Stimulated activated CD4-positive, alpha-beta T cell treated with anti-CD3 and anti-CD28 coated beads, Interleukin-1b, Interleukin-23, amount 100 ng/mL, for 4 hours (primary cell): Measurements from ENCODE around the gene MTFP1.
"Not testable (repeated sequence)": the region's sequence is repeated elsewhere in the genome, so short reads cannot be mapped to it uniquely, and the experiment has no call there.

Experiments used
- DNase-seq, 2 donors: peaks; one replicate each; pipeline ENCODE4 v3.0.0-alpha.2; 2020; ENCODE audit warnings: low read depth in 2 of 2

Gene MTFP1, protein sequence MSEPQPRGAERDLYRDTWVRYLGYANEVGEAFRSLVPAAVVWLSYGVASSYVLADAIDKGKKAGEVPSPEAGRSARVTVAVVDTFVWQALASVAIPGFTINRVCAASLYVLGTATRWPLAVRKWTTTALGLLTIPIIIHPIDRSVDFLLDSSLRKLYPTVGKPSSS

DNA sequence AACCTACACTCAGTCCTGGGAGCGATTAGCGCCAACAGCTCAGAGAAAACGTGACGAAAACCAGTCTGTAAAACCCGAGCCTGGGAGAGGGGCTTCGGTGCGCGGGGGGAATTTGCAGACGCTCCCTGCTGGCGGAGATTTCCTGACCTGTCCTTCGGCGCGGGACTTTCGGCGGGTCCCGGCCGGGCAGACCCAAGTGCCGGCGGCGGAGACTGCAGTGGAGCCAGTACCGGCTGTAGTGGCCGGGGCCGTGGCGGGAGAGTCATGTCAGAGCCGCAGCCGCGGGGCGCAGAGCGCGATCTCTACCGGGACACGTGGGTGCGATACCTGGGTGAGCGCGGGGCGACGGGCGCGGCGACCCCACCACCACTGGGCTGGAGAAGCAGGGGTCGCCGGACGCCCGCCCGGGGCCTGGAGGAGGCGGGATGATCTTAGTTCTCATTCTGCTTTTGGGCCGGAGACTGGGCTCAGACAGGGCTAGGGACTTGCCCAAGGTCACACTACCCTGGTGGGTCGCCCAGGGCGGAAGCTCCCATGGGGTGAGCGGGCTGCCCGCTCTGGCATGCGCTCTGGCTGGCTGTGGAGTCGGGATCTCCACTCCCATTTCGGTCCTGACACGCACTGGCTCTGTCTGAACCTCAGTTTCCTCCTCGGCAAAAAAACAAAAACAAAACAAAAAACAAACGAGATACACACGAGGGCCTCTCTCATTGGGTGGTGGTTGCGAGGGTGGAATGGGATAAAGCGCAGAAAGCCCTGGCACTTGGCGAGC is at the start of gene MTFP1:
Gene MTFP1 (plus strand): TSS at position 153 of the 772 bp plus-strand sequence. CDS start 112 bp downstream, at position 265.
- peak; percentile 27 to 42 for DNase-seq

- DNase-seq, result no peak
Measured at GRCh38 chr22:30380011-30380410, 45.6 kb upstream of the MTFP1 start.

- DNase-seq, result no peak
Measured at GRCh38 chr22:30381264-30381663, 44.3 kb upstream of the MTFP1 start.

GRCh38 chr22:30382340-30382739 is 43.2 kb upstream of the MTFP1 start:
- DNase-seq, result no peak

- no peak for DNase-seq
Measured at GRCh38 chr22:30383061-30383460, 42.5 kb upstream of the MTFP1 start.

DNA sequence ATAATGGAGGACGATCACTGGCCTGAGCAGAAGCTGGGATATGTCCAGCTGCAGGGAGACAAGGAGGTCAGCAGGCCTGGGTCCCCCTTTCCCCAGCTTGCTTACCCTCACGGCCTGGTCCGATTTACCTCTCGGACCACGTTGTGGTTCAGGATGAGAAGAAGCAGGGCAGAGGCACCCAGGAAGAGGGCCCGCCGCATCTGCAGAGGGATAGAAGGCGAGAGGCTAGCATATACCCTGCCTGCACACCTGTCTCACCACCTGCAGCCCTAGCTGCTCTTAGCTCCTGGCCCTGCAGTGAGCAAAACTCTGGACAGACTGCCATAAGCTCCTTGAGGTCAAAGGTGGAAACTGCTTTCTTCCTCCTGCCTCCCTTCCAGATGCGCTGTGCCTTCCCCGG is 39.6 kb upstream of the MTFP1 start:
- no peak for DNase-seq

DNA sequence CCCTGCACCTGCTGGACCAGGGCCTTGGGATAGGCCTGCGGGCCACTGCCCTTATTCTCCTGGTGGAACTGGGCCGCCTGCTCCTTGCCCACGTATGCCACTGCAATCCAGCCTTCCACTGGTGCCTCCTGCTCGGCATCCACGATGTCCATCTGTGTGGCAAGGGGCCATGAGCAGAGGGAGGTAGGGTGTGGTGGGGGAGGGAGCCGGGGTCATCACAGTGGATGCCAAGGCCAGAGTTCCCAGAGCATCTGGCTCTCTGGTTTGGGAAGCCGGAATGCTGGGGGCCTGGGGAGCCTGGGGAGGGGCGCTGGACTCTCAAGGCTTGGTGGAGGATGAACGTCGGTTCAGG is 39.0 kb upstream of the MTFP1 start:
- no peak for DNase-seq

GRCh38 chr22:30386960-30387827 is 38.4 kb upstream of the MTFP1 start, which contains the start of gene RNF215:
RNF215 (minus strand) TSS chr22:30387411; CDS start chr22:30387313, 98 bp downstream.
- peak; percentile 71 to 81 for DNase-seq

- DNase-seq, result peak; percentile 68 to 72
Measured at GRCh38 chr22:30390974-30391691, 34.4 kb upstream of the MTFP1 start.

GRCh38 chr22:30392661-30393321 is 32.8 kb upstream of the MTFP1 start:
- DNase-seq, result no peak

DNA sequence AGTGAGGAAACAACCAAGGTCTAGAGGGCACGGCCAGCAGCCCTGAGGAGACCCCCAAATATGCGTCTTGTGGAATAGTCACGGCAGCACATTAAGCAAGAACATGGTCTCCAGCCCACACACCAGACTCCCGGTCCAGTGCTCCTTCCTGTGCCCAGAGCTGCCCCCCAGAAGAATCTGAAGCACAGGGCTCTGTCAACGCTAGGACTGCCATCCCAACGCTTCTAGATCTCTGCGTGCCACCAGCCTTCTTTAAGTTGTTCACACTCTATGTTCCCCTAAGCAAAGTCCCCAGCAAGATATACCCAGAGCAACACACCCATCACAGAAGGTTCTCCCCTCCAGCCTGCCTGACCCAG is 32.3 kb upstream of the MTFP1 start:
- no peak for DNase-seq

DNA sequence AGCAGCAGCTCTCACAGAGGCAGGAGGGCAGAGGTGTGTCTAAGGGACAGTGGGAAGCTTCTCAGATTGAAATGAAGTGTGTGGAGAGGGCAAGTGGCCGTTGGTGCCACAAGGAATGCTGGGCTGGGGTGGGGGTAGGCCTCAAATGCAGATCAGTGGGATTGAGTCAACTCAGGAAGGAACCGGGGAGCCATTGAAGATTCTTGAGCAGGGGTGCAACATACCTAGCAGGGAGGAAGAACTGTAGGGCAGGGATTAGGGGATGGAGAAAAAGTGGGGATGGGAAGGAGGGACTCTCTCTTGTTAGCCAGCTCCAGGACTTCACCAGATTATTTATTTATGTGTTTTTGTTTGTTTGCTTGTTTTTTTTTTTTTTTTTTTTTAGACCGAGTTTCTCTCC is 31.7 kb upstream of the MTFP1 start:
- DNase-seq, result no peak

DNA sequence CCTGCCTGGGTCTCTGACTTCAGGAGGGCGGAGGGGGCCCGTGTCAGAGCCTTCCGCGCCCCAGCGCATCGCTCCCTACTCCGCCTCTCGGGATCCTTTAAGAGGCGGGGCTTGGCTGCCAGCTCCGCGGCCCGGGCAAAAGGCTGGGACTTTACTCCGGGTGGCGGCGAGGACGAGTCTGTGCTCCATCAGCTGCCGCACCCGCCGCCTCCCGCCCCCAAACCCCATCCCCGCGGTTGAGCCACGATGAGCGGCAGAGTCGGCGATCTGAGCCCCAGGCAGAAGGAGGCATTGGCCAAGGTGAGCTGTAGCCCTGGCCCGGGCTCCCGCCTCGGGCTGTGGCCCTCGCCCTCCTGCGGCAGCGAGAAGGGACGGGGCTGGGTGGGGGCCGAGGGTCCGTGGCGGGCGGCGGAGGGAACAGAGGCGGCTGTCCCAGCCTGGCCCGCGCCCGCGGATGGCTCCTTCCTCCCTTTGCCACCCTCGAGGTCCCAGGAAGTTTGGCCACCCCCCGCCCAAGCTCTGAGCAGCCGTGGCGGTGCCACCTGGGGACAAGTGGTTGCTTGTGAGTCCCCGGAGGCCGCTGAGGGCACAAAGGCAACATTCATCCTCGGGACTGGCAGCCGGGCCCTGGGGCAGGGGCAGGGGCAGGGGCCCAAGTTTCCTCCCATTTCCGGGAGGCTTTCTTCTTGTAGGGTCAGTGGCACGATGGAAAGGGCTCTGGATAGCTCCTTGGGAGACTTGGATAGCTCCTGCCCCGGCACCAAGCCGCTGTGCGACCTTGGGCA is 28.5 kb upstream of the MTFP1 start, which contains the start of gene SEC14L2:
Gene SEC14L2 (plus strand): TSS at position 148 of the 785 bp plus-strand sequence. CDS start 99 bp downstream, at position 247.
- peak; percentile 47 to 62 for DNase-seq

DNA sequence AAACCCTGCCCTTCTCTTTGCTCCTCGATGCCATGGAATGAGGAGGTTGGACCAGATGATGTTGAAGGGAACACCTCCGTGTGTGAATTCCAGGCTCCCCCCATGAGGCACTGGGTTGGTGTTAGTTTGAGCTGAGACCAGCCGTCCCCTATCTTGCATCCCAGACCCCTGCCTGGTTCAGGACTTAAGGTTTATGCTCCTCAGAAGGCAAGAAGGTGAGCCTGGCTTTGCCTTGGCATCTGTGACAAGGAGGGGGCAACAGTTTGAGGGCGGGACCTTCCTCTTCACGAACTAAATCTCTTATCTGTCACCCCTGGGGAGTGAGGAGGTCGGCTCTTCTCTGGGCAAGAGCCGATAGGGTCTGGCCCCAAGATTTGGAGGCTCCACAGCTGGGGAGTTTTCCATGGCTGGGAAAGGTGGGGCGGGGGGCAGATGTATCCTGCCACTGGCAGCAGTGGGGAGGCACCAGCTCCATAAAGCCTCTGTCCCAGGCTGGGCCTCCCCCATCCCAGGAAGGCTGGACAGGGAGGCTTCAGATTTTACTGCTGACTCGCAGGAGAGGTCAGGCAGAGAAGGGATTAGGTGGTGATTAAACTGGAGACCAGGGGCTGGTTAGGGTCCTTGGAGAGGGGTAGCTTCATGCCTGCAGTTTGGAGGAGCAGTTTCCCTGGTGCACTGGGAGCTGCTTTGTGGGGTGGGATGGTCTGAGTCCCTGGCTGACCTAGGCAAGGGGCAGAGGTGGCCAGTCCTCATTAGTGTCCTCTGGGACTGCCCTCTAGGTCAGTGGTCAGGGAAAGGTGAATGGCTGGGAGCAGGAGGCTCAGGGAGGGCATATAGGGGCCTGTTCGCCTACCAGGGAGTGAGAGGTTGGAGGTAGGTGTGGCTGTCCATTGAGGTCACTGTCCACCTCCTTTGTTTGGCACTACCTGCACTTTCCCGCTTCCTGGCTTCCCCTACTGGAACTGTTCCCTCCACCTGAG is 27.6 kb upstream of the MTFP1 start:
- DNase-seq, result no peak

GRCh38 chr22:30398685-30399680 is 26.6 kb upstream of the MTFP1 start:
- no peak for DNase-seq

- no peak for DNase-seq
Measured at GRCh38 chr22:30399718-30400117, 25.9 kb upstream of the MTFP1 start.

- DNase-seq, result no peak
Measured at GRCh38 chr22:30400159-30400558, 25.4 kb upstream of the MTFP1 start.

DNA sequence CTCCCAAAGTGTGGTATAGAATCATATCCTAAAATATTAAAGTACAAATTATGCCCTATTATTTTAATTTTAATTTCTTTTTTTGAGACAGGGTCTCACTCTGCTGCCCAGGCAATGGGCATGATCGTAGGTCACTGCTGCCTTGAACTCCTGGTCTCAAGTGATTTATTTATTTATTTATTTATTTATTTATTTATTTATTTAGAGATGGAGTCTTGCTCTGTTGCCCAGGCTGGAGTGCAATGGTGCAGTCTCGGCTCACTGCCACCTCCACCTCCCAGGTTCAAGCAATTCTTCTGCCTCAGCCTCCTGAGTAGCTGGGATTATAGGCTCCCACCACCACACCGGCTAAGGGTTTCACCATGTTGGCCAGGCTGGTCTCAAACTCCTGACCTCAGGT is 24.5 kb upstream of the MTFP1 start:
- DNase-seq, result not testable (repeated sequence)
